DMS114 treated with DMSO at 0.1 percent for 48 hours (cell line): ENCODE data around the gene EIF2S3B.
"Not testable (repeated sequence)": the region's sequence is repeated elsewhere in the genome, so short reads cannot be mapped to it uniquely, and the experiment has no call there.

Source experiments
- DNase-seq: peaks from one replicate; lab custom pipeline; 2025; ENCODE audit not compliant: unreplicated experiment; lab: John Stamatoyannopoulos, UW

EIF2S3B gene

DNA sequence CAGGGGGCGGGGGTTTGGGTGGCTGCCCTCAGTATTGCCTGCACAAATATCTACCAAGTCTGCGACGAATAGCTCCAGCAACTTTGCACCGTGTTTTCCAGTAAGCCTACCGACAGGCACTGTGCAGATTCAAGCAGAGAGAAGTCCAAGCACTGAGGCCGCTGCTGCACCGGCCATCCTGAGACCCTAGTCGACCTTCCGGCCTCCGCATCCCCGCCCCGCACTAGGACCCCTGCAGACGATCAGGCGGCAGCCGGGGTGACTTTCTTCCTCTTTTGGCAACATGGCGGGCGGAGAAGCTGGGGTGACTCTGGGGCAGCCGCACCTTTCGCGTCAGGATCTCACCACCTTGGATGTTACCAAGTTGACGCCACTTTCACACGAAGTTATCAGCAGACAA, at the start of gene EIF2S3B:
EIF2S3B (plus strand) TSS at position 271 of the 400 bp plus-strand sequence; CDS start at position 284, 13 bp downstream.
- DNase-seq: no peak

DNA sequence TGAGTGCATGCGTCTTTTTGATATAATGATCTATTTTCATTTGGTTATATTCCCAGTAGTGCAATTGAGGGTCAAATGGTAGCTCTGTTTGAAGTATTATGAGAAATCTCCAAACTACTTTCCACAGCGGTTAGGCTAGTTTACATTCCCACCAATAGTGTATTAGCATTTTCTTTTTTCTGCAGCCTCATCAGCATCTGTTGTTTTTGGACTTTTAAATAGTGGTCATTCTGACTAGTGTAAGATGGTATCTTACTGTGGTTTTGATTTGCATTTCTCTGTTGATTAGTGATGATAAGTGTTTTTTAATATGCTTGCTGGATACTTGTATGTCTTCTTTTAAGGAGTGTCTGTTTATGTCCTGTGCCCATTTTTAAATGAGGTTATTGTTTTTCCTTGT, 48.8 kb upstream of the EIF2S3B start:
- DNase-seq: no peak

DNA sequence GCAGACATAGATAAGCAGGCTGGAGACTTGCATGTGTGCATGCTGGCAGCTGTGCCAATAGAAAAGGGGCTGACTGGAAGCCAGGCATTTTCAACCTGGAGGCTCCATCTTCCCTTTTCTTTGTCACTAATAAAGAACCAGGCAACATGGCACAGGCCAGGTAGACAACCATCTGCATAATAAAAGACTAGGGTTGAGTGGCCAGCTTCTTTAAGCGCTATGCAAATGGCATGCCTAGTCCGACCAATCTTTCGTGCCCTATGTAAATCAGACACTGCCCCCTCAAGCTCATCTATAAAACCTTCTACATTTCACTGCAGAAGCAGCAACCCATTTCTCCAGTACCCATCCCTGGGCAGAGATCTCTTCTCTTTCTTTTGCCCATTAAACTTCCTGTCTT, 47.9 kb upstream of the EIF2S3B start:
- DNase-seq: no peak

DNA sequence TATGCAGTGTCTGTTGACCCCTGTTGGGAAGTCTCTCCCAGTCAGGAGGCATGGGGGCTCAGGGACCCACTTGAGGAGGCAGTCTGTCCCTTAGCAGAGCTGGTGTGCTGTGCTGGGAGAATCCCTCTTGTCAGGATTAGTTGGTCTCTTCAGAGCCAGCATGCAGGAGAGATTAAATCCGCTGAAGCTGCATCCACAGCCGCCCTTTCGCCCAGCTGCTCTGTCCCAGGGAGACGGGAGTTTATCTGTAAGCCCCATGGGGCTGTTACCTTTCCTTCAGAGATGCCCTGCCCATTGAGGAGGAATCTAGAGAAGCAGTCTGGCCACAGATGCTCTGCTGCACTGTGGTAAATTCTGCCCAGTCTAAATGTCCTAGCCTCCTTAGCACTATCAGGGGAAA, 39.4 kb upstream of the EIF2S3B start:
- DNase-seq: no peak

DNA sequence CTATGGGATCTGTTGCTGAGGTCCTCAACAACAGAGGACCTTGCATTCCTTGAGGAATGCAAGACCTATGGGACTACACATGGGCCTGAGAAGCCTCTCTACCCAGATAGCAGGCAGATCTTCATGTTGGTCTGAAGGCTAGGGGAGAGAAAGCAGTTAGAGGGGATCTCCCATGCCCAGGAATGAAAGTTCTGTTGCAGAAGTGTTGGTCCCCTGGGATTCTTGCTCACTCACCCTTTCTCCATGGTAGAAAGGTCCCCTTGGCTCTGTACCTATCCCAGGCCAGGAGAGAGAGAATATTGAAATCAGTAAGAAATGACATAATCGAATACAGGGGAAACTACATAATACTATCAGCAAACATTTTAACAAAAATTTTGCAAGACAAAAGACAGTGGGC, 36.0 kb upstream of the EIF2S3B start:
- DNase-seq: no peak

DNA sequence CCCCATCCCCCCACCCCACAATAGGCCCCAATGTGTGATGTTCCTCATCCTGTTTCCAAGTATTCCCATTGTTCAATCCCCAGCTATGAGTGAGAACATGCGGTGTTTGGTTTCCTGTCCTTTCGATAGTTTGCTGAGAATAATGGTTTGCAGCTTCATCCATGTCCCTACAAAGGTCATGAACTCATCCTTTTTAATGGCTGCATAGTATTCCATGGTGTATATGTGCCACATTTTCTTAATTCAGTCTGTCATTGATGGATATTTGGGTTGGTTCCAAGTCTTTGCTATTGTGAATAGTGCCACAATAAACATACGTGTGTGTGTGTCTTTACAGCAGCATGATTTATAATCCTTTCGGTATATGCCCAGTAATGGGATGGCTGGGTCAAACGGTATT, 32.9 kb upstream of the EIF2S3B start:
- not testable (repeated sequence) for DNase-seq

DNA sequence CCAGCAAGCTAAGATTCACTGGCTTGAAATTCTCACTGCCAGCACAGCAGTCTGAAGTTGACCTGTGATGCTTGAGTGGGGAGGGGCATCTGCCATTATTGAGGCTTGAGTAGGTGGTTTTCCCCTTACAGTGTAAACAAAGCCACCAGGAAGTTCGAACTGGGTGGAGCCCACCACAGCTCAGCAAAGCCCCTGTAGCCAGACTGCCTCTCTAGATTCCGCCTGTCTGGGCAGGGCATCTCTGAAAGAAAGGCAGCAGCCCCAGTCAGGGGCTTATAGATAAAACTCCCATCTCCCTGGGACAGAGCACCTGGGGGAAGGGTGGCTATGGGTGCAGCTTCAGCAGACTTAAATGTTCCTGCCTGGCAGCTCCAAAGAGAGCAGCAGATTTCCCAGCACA, 23.8 kb upstream of the EIF2S3B start:
- DNase-seq: not testable (repeated sequence)

DNA sequence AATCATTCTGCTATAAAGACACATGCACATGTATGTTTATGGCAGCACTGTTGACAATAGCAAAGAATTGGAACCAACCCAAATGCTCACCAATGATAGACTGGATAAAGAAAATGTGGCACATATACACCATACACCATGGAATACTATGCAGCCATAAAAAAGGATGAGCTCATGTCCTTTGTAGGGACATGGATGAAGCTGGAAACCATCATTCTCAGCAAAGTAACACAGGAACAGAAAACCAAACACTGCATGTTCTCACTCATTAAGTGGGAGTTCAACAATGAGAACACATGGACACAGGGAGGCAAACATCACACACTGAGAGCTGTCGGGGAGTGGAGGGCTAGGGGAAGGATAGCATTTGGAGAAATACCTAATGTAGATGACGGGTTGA, 18.4 kb upstream of the EIF2S3B start:
- not testable (repeated sequence) for DNase-seq

DNA sequence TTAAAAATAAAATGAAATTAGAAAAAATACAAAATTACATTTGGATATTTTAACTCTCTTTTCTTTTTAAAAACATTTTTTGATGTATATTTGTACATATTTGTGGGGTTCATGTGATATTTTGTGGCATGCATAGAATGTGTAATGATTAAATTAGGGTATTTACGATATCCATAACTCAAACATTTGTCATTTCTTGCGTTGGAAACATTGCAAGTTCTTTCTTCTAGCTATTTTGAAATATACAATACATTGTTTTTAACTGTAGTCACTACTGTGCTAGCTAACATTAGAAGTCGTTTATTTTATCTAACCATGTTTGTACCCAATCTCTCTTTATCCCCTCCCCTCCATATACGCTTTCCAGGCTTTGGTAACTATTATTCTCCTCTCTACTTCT, 13.9 kb upstream of the EIF2S3B start:
- DNase-seq: no peak

DNA sequence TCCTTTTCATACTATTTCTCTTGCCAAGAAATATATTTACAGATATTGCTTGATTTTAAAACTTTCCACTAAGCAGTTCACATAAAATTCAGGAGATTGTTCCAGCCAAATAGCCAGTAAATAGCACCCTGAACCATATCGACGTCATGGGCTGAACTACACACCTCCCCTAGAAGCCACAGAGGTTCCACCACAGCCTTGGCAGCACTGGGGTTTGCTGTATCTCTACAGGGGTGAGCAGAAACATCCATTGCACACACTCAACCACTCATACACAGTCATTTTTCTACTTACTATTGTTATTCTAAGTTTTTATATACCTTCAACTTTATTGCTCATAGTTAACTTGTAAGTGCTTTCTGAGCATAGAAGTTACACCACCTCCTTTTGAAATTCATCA, 8.1 kb upstream of the EIF2S3B start:
- DNase-seq: no peak

DNA sequence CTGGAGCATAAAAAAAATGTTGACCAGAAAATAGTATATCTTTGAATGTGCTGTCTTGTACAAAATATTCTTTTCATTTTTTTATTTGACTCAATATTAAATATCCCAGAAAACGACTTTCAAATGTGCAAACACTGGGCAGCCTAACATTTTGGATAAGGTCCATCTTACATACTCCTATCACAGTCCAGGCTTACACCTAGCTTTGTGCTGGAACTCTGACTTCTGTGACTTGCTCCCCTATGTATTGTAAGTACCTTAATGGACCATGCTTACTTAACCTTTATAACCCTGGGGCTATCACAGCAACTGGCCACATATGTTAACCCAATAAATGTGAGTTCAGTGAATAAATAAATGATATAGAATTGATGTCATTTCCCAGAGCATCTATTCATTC, 7.6 kb upstream of the EIF2S3B start:
- no peak for DNase-seq

DNA sequence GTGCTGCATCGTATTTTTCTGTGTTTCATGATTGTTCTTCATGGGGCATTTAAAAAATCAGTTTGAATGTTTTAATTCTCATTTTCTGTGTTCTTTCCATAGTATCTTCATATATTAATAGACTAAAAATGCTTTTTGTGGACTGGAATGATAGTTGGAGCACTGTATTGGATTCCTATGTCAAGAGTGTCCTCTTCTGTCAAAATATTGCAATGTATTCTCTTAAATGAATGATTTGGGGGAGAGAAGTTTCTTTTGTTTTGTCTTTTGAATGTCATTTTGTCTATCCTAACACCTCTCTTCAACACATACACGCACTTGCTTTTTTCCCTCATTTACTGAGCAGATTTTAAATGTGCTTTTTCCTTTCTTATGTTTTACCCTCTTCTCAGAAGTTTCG, 4.7 kb upstream of the EIF2S3B start:
- no peak for DNase-seq

DNA sequence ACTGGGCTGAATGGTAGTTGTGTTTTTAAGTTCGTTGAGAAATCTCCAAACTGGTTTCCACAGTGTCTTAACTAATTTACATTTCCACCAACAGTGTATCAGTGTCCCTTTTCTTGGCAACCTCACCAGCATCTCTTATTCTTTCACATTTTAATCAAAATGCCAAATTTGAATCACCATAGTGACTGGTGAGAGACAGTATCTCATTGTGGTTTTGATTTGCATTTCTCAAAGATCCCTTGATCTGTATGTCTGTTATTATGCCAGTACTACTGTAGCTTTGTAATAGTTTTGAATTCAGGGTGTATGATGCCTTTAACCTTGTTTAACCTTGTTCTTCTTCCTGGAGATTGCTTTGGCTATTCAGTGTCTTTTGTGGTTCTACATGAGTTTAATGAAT, 2.2 kb upstream of the EIF2S3B start:
- DNase-seq: no peak

DNA sequence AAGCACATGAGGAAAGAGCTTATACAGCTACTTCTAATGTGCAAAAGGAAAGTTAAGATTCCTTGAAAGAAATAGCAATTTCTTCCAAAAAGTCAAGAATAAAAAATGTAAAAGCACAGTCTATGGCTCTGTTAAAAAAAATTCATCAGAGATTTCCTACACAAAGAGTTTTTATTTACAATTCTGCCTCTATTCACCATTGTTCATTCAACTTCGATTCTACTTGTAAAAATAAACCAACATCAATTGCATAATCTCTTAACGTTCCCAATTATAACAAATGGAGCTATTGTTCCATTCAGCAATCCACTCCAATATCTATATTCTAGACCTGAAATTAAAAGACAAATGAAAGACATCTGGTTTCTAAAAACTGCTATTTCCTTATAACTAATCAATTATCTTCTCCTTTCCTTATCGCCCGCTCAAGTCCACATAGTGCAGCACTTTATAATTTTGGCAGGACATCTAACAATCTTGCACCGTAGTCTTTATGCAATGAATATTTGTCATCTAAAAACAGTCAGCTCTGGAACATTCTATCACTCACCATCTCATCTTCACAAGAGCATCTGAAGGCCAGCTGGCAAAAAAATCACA, 6.2 kb downstream of the EIF2S3B start:
- no peak for DNase-seq

DNA sequence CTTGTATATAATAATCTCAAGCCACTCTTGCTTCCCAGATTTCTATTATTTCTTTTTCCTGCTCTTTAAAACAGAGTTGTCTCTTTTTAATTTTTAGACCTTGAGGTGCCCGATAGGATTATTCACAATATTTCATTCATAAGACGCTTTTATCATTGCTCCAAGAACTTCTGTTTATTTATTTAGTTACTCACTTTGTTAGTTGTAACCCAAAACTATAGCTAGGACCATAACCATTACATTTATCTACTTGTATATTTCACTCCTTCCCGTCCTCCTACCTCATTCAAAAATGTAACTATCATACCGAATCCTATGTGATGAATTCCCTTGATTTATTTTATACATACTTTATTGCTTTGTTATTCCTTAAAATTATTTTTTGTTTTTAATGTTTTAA, 7.1 kb downstream of the EIF2S3B start:
- no peak for DNase-seq

DNA sequence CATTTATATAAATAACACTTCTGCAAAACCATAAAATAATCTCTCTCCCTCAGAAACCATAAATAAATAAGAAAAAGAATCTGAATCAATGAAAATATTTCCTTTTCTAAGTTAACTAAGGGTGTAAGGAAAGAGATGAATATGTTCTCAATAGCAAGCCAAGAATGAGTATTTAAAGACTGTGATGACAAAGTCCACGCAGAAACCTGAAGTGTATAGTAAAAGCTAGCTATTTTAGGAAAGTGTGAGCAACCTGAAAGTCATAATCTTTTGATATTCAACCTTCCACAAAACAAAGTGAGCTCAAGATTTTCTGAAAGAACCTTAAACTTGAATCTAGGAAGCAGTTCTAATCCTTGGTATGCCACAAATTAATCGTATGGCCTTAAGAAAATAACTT, 15.9 kb downstream of the EIF2S3B start:
- no peak for DNase-seq

DNA sequence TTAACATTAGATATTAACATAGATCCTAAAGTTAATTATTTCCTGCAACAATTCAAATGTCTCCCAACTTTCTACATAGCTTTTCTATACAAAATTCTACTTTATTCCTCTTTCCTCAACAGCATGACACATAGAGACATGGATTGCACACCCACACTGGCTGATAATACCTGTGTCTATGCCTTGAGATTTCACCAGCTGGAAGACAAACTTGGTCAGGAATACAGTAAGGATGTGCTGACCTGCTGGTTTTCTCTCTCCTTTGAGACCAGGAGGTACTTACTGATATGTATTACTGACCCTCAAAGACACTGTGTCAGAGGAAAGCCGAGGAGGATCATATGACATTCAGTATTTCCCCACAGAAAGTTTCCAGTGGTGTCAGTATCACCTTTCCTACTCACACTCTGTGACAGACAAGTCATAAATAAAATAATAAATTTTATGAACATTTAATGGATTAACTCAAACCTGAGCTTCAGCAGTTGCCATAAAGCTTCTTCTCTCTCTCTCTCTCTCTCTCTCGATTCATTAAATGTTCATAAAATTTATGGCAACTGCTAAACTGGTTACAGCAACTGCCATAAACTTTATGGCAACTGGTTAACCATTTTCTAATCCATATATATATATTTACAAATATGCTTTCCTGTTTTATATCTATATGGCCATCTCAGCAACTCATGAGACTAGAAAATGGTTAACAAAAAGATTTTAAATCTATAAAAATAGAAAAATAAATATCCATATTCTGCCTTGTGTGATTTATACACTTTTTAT, 22.7 kb downstream of the EIF2S3B start:
- DNase-seq: no peak

DNA sequence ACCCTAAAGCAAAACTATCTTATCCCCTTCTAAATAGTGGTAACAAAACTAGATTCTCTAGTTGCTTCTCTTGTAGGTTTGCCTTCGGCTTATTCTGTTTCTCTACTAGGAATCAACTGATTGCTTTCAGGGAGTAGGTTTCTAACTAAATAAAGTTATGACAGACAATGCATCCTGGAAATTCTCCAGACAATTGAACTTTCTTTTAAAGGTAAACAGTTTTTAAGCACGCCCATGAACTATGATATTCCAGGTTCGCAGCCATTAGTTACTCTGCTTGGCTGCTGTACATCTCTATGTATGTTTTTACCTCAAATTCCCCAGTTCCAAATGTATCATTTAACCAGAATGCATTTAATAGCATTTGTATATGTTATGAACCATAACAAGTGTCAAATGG, 23.9 kb downstream of the EIF2S3B start:
- no peak for DNase-seq

DNA sequence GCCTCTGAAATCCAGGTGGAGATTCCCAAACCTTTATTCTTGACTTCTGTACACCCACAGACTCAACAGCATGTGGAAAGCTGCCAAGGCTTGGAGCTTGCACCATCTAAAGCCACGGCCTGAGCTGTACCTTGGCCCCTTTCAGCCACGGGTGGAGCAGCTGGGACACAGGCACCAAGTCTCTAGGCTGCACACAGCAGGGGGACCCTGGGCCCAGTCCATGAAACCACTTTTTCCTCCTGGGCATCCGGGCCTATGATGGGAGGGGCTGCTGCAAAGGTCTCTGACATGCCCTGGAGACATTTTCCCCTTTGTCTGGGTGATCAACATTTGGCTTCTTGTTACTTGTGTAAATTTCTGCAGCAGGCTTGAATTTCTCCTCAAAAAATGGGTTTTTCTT, 32.0 kb downstream of the EIF2S3B start:
- no peak for DNase-seq

DNA sequence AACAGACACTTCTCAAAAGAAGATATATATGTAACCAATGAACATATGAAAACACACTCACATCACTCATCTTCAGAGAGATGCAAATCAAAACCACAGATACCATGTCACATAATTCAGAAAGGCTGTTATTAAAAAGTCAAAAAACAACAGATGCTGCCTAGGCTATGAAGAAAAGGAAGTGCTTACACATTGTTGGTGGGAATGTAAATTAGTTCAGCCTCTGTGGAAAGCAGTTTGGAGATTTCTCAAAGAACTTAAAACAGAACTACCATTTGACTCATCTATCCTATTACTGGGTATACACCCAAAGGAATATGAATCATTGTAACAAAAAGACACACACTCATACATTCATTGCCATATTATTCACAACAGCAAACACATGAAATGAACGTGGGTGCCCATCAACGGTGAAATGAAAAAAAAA, 35.1 kb downstream of the EIF2S3B start:
- DNase-seq: no peak

DNA sequence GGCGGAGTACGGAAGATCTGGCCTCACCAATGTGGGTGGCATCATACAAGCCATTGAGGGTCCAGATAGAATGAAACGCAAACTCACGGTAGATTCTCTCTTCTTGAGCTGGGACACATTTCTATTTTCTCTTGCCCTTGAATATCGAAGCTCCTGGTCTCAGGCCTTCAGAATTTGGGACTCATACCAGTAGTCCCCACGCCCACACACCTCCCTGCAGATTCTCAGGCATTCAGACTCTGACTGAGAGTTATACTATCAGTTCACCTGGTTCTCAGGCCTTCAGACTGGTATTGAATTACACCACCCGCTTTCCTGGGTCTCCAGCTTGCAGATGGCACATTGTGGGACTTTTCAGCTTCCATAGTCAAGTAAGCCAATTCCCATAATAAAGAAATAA, 37.8 kb downstream of the EIF2S3B start:
- no peak for DNase-seq

DNA sequence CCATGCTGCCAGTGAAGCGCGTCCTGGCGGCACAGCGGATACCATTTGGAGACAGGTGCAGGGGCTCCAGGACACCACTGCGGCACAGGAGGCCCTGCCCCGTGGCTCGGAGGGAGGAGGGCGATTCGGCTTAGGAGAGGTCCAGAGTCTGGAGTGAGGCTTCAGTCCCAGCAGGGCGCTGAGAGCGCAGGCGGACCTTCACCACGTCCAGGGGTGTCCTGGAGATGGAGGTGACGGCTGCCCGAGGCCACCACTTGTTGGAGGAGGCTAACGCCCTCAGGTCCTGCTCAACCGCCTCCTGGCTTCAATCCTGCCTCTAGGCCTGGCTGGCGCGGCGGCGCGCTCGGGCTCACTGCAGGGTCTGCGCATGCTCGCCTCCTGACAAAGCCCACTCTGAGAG, 45.7 kb downstream of the EIF2S3B start:
- DNase-seq: no peak

DNA sequence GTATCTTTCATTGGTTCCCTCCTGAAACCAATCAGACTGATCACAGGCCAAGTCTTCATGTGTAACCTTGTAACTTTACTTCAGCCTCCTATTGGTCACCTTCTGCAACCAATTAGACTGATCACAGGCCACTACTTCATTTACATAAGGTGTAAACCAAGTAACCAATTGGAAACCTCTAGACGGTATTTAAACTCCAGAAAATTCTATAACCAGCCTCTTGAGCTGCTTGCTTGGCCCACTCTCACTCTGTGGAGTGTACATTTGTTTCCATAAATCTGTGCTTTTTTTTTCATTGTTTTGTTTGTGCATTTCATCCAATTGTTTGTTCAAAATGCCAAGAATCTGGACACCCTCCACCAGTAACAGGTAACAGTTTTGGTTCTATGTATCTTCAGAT, 47.5 kb downstream of the EIF2S3B start:
- no peak for DNase-seq
